SK-N-MC (cell line): ENCODE data around the gene ARL5C.
"Not testable (repeated sequence)": the region's sequence is repeated elsewhere in the genome, so short reads cannot be mapped to it uniquely, and the experiment has no call there.

Source experiments
- DNase-seq: peaks from one replicate; pipeline ENCODE4 v3.0.0-alpha.2; 2011; ENCODE audit warnings: low read depth, low spot score
- H3K27ac ChIP-seq: fragments of 200-600 bp; sonication (generic); 2 replicates; pipeline ENCODE4 v1.5.1; 2016; ENCODE audit warnings: mixed run types
- H3K36me3 ChIP-seq: fragments of 200-600 bp; sonication (generic); 2 replicates; pipeline ENCODE4 v1.6.1; 2017; ENCODE audit warnings: antibody characterized with exemption, low read length, mixed read lengths; ENCODE audit not compliant: insufficient read depth
- H3K4me3 ChIP-seq: fragments of 200-600 bp; sonication (generic); 2 replicates; pipeline ENCODE4 v1.5.1; 2016
- H3K9ac ChIP-seq: fragments of 200-600 bp; sonication (generic); 2 replicates; pipeline ENCODE4 v1.8.0; 2017; ENCODE audit warnings: mixed run types, mixed read lengths; ENCODE audit not compliant: insufficient read length
- H3K9me3 ChIP-seq: fragments of 200-600 bp; sonication (generic); 2 replicates; pipeline ENCODE4 v1.6.1; 2017; ENCODE audit warnings: low read depth, mild to moderate bottlenecking, antibody characterized with exemption, low read length, moderate library complexity, mixed read lengths
- EZH2 ChIP-seq: fragments of 200-600 bp; sonication (generic); IDR thresholded peaks from one replicate; pipeline ENCODE4 v1.6.1; 2017; ENCODE audit warnings: antibody characterized with exemption
- FOXP2 ChIP-seq: optimal IDR thresholded peaks from 2 replicates; pipeline ENCODE3; 2011; ENCODE audit warnings: mild to moderate bottlenecking, moderate library complexity; ENCODE audit not compliant: insufficient read depth; ENCODE audit errors: extremely low read length, control extremely low read depth
- POLR2AphosphoS5 ChIP-seq: IDR thresholded peaks from 2 replicates; pipeline ENCODE4 v1.6.1; 2012; ENCODE audit warnings: mild to moderate bottlenecking, low read depth, low read length, borderline replicate concordance

The ARL5C gene

DNA sequence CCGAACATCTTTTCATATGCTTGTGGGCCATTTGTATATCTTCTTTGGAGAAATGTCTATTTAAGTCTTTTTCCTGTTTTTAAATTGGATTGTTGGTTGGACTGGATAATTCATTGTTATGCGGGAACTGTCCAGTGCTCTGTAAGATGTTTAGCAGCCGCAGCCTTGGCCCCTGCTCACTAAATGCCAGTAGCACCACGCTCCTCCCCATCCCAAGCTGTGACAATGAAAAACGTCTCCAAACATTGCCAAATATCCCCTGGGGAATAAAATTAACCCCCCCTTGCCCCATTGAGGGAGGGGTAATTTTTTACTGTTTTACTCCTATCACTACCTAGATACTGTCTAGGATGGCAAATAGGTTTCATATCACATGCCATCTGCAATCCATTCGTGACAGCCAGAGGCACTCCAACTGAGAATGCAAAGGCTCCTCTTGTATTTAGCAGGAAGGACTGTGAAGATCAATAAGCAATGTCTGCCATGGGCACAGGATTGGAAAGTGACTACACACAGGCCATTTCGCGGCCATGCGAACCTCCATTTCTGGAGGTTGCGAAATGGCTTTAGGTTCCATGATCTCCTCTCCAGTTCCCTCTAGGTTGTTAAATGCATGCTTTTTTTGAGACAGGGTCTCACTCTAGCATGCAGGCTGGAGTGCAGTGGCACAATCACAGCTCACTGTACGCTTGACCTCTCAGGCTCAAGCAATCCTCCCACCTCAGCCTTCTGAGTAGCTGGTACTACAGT, 23.9 kb downstream of the ARL5C start:
- Histone ChIP-seq H3K27ac (no peak overlapping the region), H3K9ac (no peak overlapping the region), H3K4me3 (no peak overlapping the region), H3K36me3 (no peaks in the 10 kb centered on the region), H3K9me3 (no peaks in the 10 kb centered on the region)
- no peak for DNase-seq
- TF ChIP-seq EZH2 (no peak), POLR2AphosphoS5 (no peak), FOXP2 (no peak)

DNA sequence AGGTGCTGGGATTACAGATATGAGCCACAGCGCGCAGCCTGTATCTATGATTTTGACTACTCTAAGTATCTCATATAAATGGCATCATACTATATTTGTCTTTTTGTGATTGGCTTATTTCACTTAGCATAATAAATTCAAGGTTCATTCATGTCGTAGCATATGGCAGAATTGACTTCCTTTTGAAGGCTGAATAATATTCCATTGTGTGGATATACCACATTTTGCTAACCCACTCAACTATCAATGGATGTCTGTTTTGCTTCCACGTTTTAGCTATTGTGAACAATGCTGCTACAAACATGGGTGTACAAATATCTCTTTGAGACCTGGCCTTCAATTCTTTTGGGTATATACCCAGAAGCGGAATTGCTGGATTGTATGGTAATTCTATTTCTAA, 24.7 kb downstream of the ARL5C start:
- no peak for DNase-seq
- Histone ChIP-seq H3K4me3 (no peak overlapping the region), H3K9me3 (no peaks in the 10 kb centered on the region), H3K36me3 (no peaks in the 10 kb centered on the region), H3K9ac (no peak overlapping the region), H3K27ac (no peak overlapping the region)
- no peak for TF ChIP-seq FOXP2
- TF ChIP-seq POLR2AphosphoS5 = no peak
- no peak for TF ChIP-seq EZH2

DNA sequence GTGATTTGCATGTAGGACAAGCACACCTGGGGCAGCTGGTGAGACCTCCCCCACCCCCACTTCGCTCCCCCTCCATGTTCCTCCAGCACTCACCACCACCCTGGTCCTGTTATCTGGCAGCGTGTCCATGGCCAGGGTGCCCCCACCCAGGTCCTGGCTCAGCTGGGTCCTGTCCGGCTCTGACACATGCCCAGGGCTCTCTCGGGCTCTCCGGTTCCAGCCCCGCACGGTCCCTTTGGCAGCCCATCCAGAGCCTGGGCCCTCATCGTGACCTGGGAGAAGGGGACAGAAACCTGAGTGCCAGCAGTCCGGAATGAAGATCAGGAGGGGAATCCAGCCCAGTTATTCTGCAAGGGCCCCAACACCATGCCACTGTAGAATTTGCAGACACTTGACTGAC, 26.4 kb downstream of the ARL5C start:
- no peaks in the 10 kb centered on the region for H3K9me3 ChIP-seq
- no peaks in the 10 kb centered on the region for H3K36me3 ChIP-seq
- TF ChIP-seq FOXP2 = no peak
- TF ChIP-seq POLR2AphosphoS5 = no peak
- no peak for TF ChIP-seq EZH2
- H3K4me3 ChIP-seq = no peak overlapping the region
- H3K9ac ChIP-seq = no peak overlapping the region
- no peak for DNase-seq
- no peak overlapping the region for H3K27ac ChIP-seq

DNA sequence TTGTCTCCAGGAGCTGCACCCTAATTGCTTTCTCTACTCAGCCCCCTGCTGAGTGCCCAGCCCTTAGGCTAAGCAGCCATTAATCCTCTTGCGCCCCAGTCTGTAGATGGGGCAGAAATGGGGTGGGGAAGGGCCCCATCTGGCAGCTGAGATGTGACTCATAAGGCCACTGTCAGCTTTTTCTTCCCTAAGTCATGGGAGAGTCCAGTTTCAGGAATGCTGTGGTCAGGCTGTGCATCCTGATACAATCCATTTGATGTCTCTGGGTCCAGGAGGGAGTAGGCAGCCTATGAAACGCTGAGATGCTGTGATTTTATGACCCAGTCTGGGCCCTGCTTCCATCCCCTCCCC, 26.8 kb downstream of the ARL5C start:
- H3K27ac ChIP-seq = no peak overlapping the region
- TF ChIP-seq EZH2 (no peak), FOXP2 (no peak), POLR2AphosphoS5 (no peak)
- no peak for DNase-seq

DNA sequence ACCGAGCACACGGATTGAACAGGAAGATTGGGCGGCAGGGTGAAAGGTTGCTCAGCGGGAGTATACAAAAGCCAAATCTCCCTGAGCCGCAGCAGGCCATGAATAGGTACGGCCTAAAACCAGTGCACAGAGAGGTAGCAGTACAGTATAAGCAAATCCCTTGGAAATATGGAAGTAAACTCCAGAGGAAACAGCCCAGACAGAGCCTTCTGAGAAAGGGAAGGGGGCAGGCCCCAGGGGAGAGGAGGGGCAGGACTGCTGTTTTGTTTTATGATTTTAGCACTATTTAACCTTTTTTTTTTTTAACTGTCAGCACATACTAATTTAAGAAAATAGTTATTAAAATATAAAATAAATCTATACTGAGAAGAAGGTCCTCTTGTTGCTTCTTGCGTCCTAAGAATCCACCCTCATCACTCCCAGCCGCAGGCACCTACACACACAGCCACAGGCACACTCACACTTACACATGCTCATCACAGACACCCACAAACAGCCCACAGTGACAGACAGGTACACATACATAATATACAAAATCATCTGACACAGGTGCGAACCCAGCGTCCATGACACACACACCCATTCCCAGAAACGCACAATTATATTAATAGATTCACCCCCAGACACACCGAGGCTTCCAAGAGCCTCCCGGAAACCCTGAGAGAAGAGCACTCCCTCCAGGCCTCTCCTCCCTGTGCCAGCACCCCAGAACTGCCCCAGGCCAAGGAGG, 27.4 kb downstream of the ARL5C start:
- no peak for TF ChIP-seq FOXP2
- TF ChIP-seq POLR2AphosphoS5 = no peak
- TF ChIP-seq EZH2 = no peak
- no peaks in the 10 kb centered on the region for H3K9me3 ChIP-seq
- DNase-seq = no peak
- peak overlapping the region; percentile 46; the same call in 1 of the 2 replicates for H3K27ac ChIP-seq
- H3K36me3 ChIP-seq = no peaks in the 10 kb centered on the region
- no peak overlapping the region for H3K4me3 ChIP-seq
- H3K9ac ChIP-seq = no peak overlapping the region

More for the DNA sequence above, 26.8 kb downstream of the ARL5C start:
- Histone ChIP-seq H3K9me3 (no peaks in the 10 kb centered on the region), H3K9ac (no peak overlapping the region), H3K36me3 (no peaks in the 10 kb centered on the region), H3K4me3 (no peak overlapping the region)

DNA sequence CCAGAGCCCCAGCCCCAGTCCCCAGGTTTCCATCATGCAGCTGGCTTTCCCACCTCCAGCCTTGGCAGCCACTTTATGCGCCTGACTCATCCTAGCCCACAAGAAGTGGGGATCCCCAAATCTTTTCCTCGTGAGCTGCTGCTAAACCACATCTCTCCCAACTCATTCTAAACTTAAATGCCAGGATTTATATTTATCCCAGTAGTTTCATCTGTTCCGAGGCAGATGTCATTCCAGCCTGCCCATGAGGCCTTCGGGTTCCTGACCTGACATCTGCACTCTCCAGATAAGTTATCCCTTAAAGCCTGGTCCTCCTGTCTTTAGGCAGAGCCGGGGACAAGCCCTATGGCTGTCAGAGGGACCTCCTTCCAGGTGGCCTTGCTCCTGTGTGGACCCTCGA, 31.1 kb downstream of the ARL5C start:
- Histone ChIP-seq H3K9ac (no peak overlapping the region), H3K9me3 (no peaks in the 10 kb centered on the region), H3K4me3 (no peak overlapping the region), H3K36me3 (no peaks in the 10 kb centered on the region), H3K27ac (no peak overlapping the region)
- TF ChIP-seq EZH2 = no peak
- TF ChIP-seq FOXP2 = no peak
- TF ChIP-seq POLR2AphosphoS5 = no peak
- no peak for DNase-seq

DNA sequence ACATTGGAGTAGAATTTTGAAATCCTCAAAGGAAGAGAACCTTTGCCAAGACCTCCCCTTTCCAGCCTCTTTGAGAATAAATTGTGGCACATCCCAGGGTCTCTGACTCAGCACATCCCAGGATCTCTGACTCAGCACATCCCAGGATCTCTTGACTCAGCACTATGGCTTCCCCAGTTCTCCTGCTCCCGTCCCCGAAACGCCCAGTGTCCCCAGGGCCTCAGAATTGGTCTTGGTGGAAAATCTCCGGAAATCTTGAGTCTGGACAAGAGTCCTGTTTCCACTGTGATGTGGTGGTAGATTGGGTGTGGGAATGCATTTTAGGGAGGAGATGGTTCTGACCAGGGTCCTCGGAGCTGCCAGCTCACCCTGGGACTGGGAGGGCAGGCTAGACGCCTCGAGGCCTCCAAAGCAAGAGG, 33.8 kb downstream of the ARL5C start:
- no peaks in the 10 kb centered on the region for H3K36me3 ChIP-seq
- TF ChIP-seq POLR2AphosphoS5 = peak; percentile 43; the same call in 1 of the 2 replicates
- TF ChIP-seq FOXP2 = no peak
- no peak for TF ChIP-seq EZH2
- peak; percentile 70 for DNase-seq
- no peak overlapping the region for H3K9ac ChIP-seq
- peak overlapping the region; percentile 27; the same call in 1 of the 2 replicates for H3K27ac ChIP-seq
- H3K9me3 ChIP-seq = no peaks in the 10 kb centered on the region
- no peak overlapping the region; the same call in 1 of the 2 replicates for H3K4me3 ChIP-seq

DNA sequence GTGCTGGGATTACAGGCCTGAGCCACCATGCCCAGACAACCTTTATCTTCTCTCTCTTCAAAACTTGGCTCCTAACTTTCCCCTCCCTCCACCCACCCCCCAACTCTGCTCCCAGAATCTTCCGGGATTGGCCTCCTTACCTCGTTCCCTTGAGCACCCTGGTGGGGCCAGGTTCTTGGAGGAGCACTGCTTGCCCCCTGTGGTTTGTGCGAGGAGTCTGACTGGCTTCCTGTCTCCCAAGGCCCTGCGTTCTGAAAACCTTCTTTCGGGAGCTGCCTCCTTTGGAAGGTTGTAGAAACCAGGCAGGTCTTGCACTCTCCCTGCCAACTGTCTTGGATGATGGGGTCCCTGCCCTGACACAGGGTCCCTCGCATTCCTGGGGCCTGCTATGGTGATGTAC, 34.3 kb downstream of the ARL5C start:
- DNase-seq = no peak
- peak overlapping the region; percentile 27; the same call in 1 of the 2 replicates for H3K27ac ChIP-seq
- no peaks in the 10 kb centered on the region for H3K36me3 ChIP-seq
- no peak for TF ChIP-seq EZH2
- TF ChIP-seq POLR2AphosphoS5 = no peak
- no peak for TF ChIP-seq FOXP2
- no peak overlapping the region; the same call in 1 of the 2 replicates for H3K4me3 ChIP-seq
- H3K9me3 ChIP-seq = no peaks in the 10 kb centered on the region
- no peak overlapping the region for H3K9ac ChIP-seq

DNA sequence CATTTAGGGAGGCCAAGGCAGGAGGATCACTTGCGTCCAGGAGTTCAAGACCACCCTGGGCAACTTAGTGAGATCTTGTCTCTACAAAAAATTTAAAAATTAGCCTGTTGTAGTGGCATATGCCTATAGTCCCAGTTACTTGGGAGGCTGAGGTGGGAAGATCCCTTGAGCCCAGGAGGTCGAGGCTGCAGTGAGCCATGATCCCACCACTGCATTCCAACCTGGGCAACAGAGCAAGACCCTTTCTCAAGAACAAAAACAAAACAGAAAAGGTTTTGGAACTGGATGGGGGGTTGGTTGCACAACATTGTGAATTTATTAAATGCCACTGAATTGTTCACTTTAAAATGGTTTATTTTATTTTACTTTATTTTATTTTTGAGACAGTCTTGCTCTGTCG, 35.8 kb downstream of the ARL5C start:
- no peak for TF ChIP-seq FOXP2
- no peak for TF ChIP-seq POLR2AphosphoS5
- TF ChIP-seq EZH2 = no peak
- H3K27ac ChIP-seq = no peak overlapping the region

DNA sequence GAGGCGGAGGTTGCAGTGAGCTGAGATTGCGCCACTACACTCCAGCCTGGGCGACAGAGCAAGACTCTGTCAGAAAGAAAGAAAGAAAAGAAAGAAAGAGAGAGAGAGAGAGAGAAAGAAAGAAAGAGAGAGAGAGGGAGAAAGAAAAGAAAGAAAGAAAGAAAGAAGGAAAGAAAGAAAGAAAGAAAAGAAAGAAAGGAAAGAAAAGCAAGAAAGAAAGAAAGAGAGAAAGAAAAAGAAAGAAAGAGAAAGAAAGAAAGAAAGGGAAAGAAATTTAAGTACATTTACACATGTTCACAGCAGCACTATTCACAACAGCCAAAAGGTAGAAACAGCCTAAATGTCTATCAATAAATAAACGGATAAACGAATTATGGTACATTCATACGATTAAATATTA, 36.4 kb downstream of the ARL5C start:
- not testable (repeated sequence) for DNase-seq, H3K9me3 ChIP-seq, H3K4me3 ChIP-seq, H3K27ac ChIP-seq, H3K9ac ChIP-seq, H3K36me3 ChIP-seq

More for the DNA sequence above, 35.8 kb downstream of the ARL5C start:
- Histone ChIP-seq H3K36me3 (no peaks in the 10 kb centered on the region), H3K9ac (no peak overlapping the region), H3K9me3 (no peaks in the 10 kb centered on the region), H3K4me3 (no peak overlapping the region)
- no peak for DNase-seq
